K562 (cell line): ENCODE data around the gene USP24. TPM values are rescaled to one million over a fixed set of nuclear protein-coding genes. Genes with fewer than 3 reads are reported as not detected.

Source experiments
- ATAC-seq: fragments of 200-7000 bp; cut with Tn5 transposase; 3 replicates; pipeline ENCODE4 v1.9.1; 2020; ENCODE audit warnings: moderate library complexity
- BruUV-seq: library from RNA; stranded (reverse); fragments of 400-500 nt; replicated peaks from 2 replicates; lab custom pipeline; 2021; lab: Mats Ljungman, UMichigan
- CTCF ChIA-PET: fragments of 300-600 bp; formaldehyde crosslinking; extraction: SDS; loops from one replicate; lab custom pipeline; 2021; ENCODE audit warnings: low intra/inter-chr PET ratio; lab: Yijun Ruan, JAX
- POLR2A ChIA-PET: fragments of 300-600, 350-650 bp; sonication (Branson Sonifier 250); formaldehyde crosslinking; extraction: SDS; loops from one replicate; lab custom pipeline; 2021; ENCODE audit warnings: antibody characterized with exemption, inconsistent platforms; lab: Yijun Ruan, JAX
- DNase-seq, 4 experiments: peaks; one replicate each; pipeline versions ENCODE4 v3.0.0 to v3.0.0-alpha.2; 2011 to 2018; ENCODE audit warnings: low spot score in 3 of 4, mixed read lengths in 3 of 4; ENCODE audit errors: extremely low read depth in 1 of 4
- FAIRE-seq: peaks from 2 replicates; lab custom pipeline; 2011; peaks lifted over from hg19 to GRCh38; lab: Jason Lieb, UNC
- H2AFZ ChIP-seq: 2 replicates; pipeline ENCODE4 v1.6.0; 2011; ENCODE audit warnings: low read depth, low read length, control low read depth, inconsistent platforms
- H3K27ac ChIP-seq: fragments of 200-600 bp; 3 replicates; pipeline ENCODE4 v1.8.0; 2011; ENCODE audit warnings: low read depth, mild to moderate bottlenecking, control low read depth, inconsistent platforms, low read length, moderate library complexity, mixed read lengths; ENCODE audit errors: extremely low read depth
- H3K27me3 ChIP-seq, 2 experiments: fragments of 300-600 bp in 1 of 2; 2 replicates in 1 of 2; 3 replicates in 1 of 2; pipeline versions ENCODE4 v1.6.0 to v1.8.0; 2011; ENCODE audit warnings: inconsistent platforms in 2 of 2, low read length in 2 of 2, mild to moderate bottlenecking in 1 of 2, mixed read lengths in 1 of 2, moderate library complexity in 1 of 2; ENCODE audit not compliant: control insufficient read depth in 2 of 2, insufficient read depth in 2 of 2
- H3K36me3 ChIP-seq: fragments of 300-600 bp; 3 replicates; pipeline ENCODE4 v1.8.0; 2011; ENCODE audit warnings: mild to moderate bottlenecking, low read length, inconsistent platforms; ENCODE audit not compliant: control insufficient read depth, insufficient read depth
- H3K4me1 ChIP-seq, 2 experiments: fragments of 200-600 bp in 1 of 2; replicated peaks in 1 of 2; 2 replicates in 1 of 2; 3 replicates in 1 of 2; pipeline versions ENCODE4 v1.5.1 to v1.8.0; 2011; ENCODE audit warnings: inconsistent platforms in 2 of 2, low read length in 2 of 2, mild to moderate bottlenecking in 1 of 2, mixed read lengths in 1 of 2, moderate library complexity in 1 of 2; ENCODE audit not compliant: control insufficient read depth in 2 of 2, insufficient read depth in 2 of 2
- H3K4me2 ChIP-seq: 2 replicates; pipeline ENCODE4 v1.6.1; 2011; ENCODE audit warnings: low read length, control low read depth, inconsistent platforms, mixed read lengths; ENCODE audit not compliant: insufficient read depth
- H3K4me3 ChIP-seq: fragments of 200-600 bp; sonication (generic), shearing (Covaris generic); 2 replicates; pipeline ENCODE4 v1.5.1; 2016; ENCODE audit warnings: control low read depth, inconsistent platforms
- H3K79me2 ChIP-seq: fragments of 200-600 bp; 3 replicates; pipeline ENCODE4 v1.8.0; 2011; ENCODE audit warnings: low read length, inconsistent platforms; ENCODE audit not compliant: control insufficient read depth, insufficient read depth
- H3K9ac ChIP-seq, 2 experiments: 2 replicates each; pipeline versions ENCODE4 v1.6.0 to v1.6.1; 2011; ENCODE audit warnings: low read depth in 2 of 2, low read length in 2 of 2, control low read depth in 1 of 2, inconsistent platforms in 1 of 2, mild to moderate bottlenecking in 1 of 2, mixed read lengths in 1 of 2; ENCODE audit not compliant: insufficient read depth in 1 of 2
- H3K9me1 ChIP-seq: one replicate; pipeline ENCODE4 v1.6.0; 2011; ENCODE audit warnings: inconsistent platforms, mild to moderate bottlenecking, low read length, moderate library complexity; ENCODE audit not compliant: control insufficient read depth, insufficient read depth
- H3K9me3 ChIP-seq: replicated peaks from 2 replicates; pipeline ENCODE4 v1.5.1; 2011; ENCODE audit warnings: low read depth, low read length, inconsistent platforms; ENCODE audit not compliant: control insufficient read depth, insufficient read depth
- H4K20me1 ChIP-seq: replicated peaks from 2 replicates; pipeline ENCODE4 v1.6.1; 2011; ENCODE audit warnings: low read length, inconsistent platforms, mixed read lengths; ENCODE audit not compliant: control insufficient read depth, insufficient read depth
- BCOR ChIP-seq: fragments of 450-650 bp; IDR thresholded peaks from 2 replicates; pipeline ENCODE4 v1.6.1; 2016
- BRD4 ChIP-seq: fragments of 200-600 bp; sonication (generic); IDR thresholded peaks from 2 replicates; pipeline ENCODE4 v1.6.1; 2017; ENCODE audit warnings: inconsistent platforms
- EGR1 ChIP-seq: fragments of 450-650 bp; conservative IDR thresholded peaks from 2 replicates; pipeline ENCODE4 v1.6.1; 2017; ENCODE audit warnings: mild to moderate bottlenecking
- HDGF ChIP-seq: fragments of 450-650 bp; IDR thresholded peaks from 2 replicates; pipeline ENCODE4 v1.6.1; 2016
- HIVEP1 ChIP-seq: fragments of 250-450 bp; sonication (Bioruptor Pico); IDR thresholded peaks from 2 replicates; pipeline ENCODE4 v1.4.0; 2020; ENCODE audit warnings: mild to moderate bottlenecking
- KLF16 ChIP-seq: IDR thresholded peaks from 2 replicates; pipeline ENCODE4 v1.6.1; 2016; ENCODE audit warnings: antibody characterized with exemption
- MECOM ChIP-seq: fragments of 250-450 bp; sonication (Bioruptor Pico); IDR thresholded peaks from 2 replicates; pipeline ENCODE4 v1.8.0; 2022; ENCODE audit warnings: inconsistent platforms
- NEUROD1 ChIP-seq: fragments of 150-350 bp; IDR thresholded peaks from 2 replicates; pipeline ENCODE4 v1.6.1; 2014; ENCODE audit warnings: borderline replicate concordance, low read length, low read depth; ENCODE audit not compliant: partially characterized antibody
- PML ChIP-seq: IDR thresholded peaks from 2 replicates; pipeline ENCODE4 v1.6.1; 2012; ENCODE audit warnings: low read length, inconsistent platforms
- POLR2G ChIP-seq: fragments of 200-400 bp; formaldehyde crosslinking; IDR thresholded peaks from 2 replicates; pipeline ENCODE4 v1.6.1; 2017; ENCODE audit warnings: low read depth, mild to moderate bottlenecking, antibody characterized with exemption, low read length, moderate library complexity
- PTRF ChIP-seq: fragments of 450-650 bp; IDR thresholded peaks from 2 replicates; pipeline ENCODE4 v1.6.1; 2016; ENCODE audit warnings: mild to moderate bottlenecking, missing genetic modification characterization, missing compliant biosample characterization
- SIRT6 ChIP-seq: IDR thresholded peaks from one replicate; pipeline ENCODE4 v1.6.1; 2012; ENCODE audit warnings: low read depth, mild to moderate bottlenecking, control low read depth, inconsistent platforms, low read length, moderate library complexity
- TEAD1 ChIP-seq, 2 experiments: fragments of 450-650 bp in 1 of 2; sonication (generic) in 1 of 2; formaldehyde crosslinking; IDR thresholded peaks; 2 replicates each; pipeline versions ENCODE4 v1.4.0 to v1.8.0; 2020 to 2022; ENCODE audit warnings: mild to moderate bottlenecking in 2 of 2, missing genetic modification reagents in 1 of 2
- ZBTB7A ChIP-seq: IDR thresholded peaks from 2 replicates; pipeline ENCODE4 v1.6.1; 2011; ENCODE audit warnings: low read depth, mild to moderate bottlenecking, low read length, moderate library complexity, borderline replicate concordance; ENCODE audit not compliant: control insufficient read depth
- ZNF133 ChIP-seq: fragments of 250-450 bp; sonication (Bioruptor Pico); IDR thresholded peaks from 2 replicates; pipeline ENCODE4 v1.4.0; 2020; ENCODE audit warnings: mild to moderate bottlenecking
- ZNF436 ChIP-seq: fragments of 250-450, 450-650 bp; sonication (Bioruptor Pico); formaldehyde crosslinking; IDR thresholded peaks from 2 replicates; pipeline ENCODE4 v1.7.0; 2020; ENCODE audit warnings: mild to moderate bottlenecking
- WGBS: fragments of 100-300 bp; shearing (Covaris generic); methylation state at CpG from one replicate; pipeline ENCODE4 v1.1.6; 2016; ENCODE audit warnings: low coverage, mixed read lengths; ENCODE audit not compliant: insufficient coverage; ENCODE audit errors: missing lambda C conversion rate; 5-methylcytosine and 5-hydroxymethylcytosine counted together
- in situ Hi-C: fragments of 300-500 bp; cut with MboI; formaldehyde crosslinking; loops from 4 replicates; pipeline ENCODE4 v1.15.0; 2018; ENCODE audit warnings: inconsistent platforms, mixed read lengths
- intact Hi-C: fragments of 100-400 bp; cut with micrococcal nuclease; formaldehyde crosslinking; loops from 2 replicates; pipeline ENCODE4 v1.14.2; 2022
- polyA plus RNA-seq, 8 experiments: library from polyadenylated mRNA; depleted of rRNA in 4 of 8; stranded (reverse) in 5 of 8; unstranded in 3 of 8; fragments of >200 nt; fragmentation: Nextera tagmentation in 2 of 8; fragmentation: Illumina TruSeq in 1 of 8; extraction: Ambion mirVana in 2 of 8; extraction: Trizol in 1 of 8; gene quantifications; 2 replicates each; pipeline versions ENCODE4 v1.2.1 to v1.2.3, GENCODE V29; 2011 to 2014; ENCODE audit warnings: inconsistent platforms in 1 of 8, missing spikeins in 1 of 8
- total RNA-seq, 7 experiments: library from RNA; depleted of rRNA in 6 of 7; stranded (reverse); fragments of >200 nt in 6 of 7; fragmentation: Illumina TruSeq in 2 of 7; extraction: Trizol in 2 of 7; gene quantifications; 2 replicates each; pipeline versions ENCODE4 v1.2.1 to v1.2.3, GENCODE V29; 2011 to 2021; ENCODE audit warnings: low replicate concordance in 1 of 7
- TF ChIP-seq, protein P1 (sequence below): fragments of 450-650 bp; IDR thresholded peaks from 2 replicates; pipeline ENCODE4 v1.6.1; 2016; ENCODE audit warnings: missing biosample characterization, missing genetic modification characterization

The USP24 gene
- total and polyA plus RNA-seq, 9 of the 15 experiments (the other 6 are each of a cell fraction or from before 2014, with no cell fraction given), result 7.7 to 62.6 (median 36.8) TPM

DNA sequence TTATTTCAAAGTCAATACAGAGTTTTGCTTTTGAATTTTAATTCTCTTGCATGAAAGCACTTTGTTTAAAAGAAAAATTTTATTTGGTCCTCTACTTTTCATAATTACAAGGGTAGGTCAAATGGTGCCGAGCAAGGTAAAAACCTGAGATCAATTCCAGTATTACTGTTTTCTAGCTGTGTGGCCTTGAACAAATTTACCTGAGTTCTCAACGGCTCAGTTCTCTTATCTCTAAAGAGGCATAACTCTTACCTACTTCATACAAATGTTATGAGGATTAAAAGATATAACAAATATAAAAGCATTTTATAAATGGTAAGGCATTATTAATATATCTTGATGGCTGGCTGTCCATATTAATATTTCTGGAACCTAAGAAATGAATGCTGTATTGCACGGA lies 42.5 kb downstream of the USP24 start:
- intact Hi-C loops, result no loop called here
- Histone ChIP-seq H3K27me3 (no peaks in the 10 kb centered on the region), H3K36me3 (peaks cover 65% of the 10 kb centered on the region), H4K20me1 (no peaks in the 10 kb centered on the region), H3K9me3 (no peaks in the 10 kb centered on the region), H3K27ac (no peak overlapping the region), H3K4me3 (no peak overlapping the region), H3K4me2 (no peak overlapping the region), H3K9ac (no peak overlapping the region), H3K79me2 (peaks cover 24% of the 10 kb centered on the region), H2AFZ (no peak overlapping the region), H3K9me1 (no peaks in the 10 kb centered on the region), H3K4me1 (no peaks in the 10 kb centered on the region)
- DNase-seq, result no peak
- TF ChIP-seq HDGF (no peak), ZNF133 (CRISPR knock-in tag) (no peak), ZNF436 (CRISPR knock-in tag) (no peak), KLF16 (no peak), ZBTB7A (no peak), PTRF (no peak), NEUROD1 (no peak), PML (no peak), MECOM (no peak), SIRT6 (no peak), EGR1 (no peak), BRD4 (no peak), TEAD1 (CRISPR knock-in tag; IDR thresholded peaks at IDR 0.05) (no peak), HIVEP1 (no peak), BCOR (no peak), POLR2G (no peak)
- TF ChIP-seq, protein P1, sequence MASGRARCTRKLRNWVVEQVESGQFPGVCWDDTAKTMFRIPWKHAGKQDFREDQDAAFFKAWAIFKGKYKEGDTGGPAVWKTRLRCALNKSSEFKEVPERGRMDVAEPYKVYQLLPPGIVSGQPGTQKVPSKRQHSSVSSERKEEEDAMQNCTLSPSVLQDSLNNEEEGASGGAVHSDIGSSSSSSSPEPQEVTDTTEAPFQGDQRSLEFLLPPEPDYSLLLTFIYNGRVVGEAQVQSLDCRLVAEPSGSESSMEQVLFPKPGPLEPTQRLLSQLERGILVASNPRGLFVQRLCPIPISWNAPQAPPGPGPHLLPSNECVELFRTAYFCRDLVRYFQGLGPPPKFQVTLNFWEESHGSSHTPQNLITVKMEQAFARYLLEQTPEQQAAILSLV (tag), result no peak
- ATAC-seq, result no peak
- FAIRE-seq, result no peak
- in situ Hi-C loops, result no loop called here
- 82% methylated on average over 3 of the region's 3 CpGs for WGBS
- CTCF ChIA-PET, result no interaction called here
- POLR2A ChIA-PET, result interaction anchor here (1.0 kb wide), 1 partner anchor 40 kb away, joined by 5 read pairs; no protein-coding TSS in a partner anchor
- BruUV-seq, result no TSS peak
